ENCODE results near the gene NPBWR2. TPM values are rescaled to one million over a fixed set of nuclear protein-coding genes. Genes with fewer than 3 reads are reported as not detected.
"Not testable (repeated sequence)": the region's sequence is repeated elsewhere in the genome, so short reads cannot be mapped to it uniquely, and the experiment has no call there.

The NPBWR2 gene
- total RNA-seq, 1 donor from 2014 or later: not detected

DNA sequence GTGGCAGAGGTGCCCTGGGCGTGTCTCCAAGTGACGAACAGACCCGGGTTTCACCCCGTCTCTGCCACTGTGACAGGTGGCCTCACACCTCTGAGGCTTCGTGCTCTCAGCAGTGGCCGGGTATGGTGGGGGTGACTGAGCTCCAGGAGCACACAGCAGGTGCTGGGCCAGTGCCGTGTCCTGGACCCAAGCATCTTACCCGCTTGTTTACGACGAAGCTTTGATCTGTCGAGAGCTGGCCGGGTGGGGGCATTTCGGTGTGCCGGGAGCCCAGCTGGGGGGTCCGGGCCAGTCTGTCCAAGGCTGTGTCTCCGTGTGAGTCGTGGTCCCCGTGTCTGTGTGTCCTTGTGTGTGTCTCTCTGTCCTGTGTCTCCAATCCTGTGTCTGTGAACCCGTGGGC lies 16.0 kb downstream of the NPBWR2 start:
- Mint-ChIP-seq H3K36me3 (ENCODE audit: unreplicated experiment) (peaks cover 13% of the 10 kb centered on the region), H3K4me1 (ENCODE audit: low read depth, unreplicated experiment) (peaks cover 16% of the 10 kb centered on the region), H3K27me3 (ENCODE audit: unreplicated experiment) (peaks cover 30% of the 10 kb centered on the region), H3K27ac (ENCODE audit: unreplicated experiment) (peak overlapping the region; percentile 46), H3K9me3 (ENCODE audit: unreplicated experiment) (peaks cover 28% of the 10 kb centered on the region), H3K4me3 (ENCODE audit: unreplicated experiment) (peak overlapping the region; percentile 83)
- TF ChIP-seq, protein P1, sequence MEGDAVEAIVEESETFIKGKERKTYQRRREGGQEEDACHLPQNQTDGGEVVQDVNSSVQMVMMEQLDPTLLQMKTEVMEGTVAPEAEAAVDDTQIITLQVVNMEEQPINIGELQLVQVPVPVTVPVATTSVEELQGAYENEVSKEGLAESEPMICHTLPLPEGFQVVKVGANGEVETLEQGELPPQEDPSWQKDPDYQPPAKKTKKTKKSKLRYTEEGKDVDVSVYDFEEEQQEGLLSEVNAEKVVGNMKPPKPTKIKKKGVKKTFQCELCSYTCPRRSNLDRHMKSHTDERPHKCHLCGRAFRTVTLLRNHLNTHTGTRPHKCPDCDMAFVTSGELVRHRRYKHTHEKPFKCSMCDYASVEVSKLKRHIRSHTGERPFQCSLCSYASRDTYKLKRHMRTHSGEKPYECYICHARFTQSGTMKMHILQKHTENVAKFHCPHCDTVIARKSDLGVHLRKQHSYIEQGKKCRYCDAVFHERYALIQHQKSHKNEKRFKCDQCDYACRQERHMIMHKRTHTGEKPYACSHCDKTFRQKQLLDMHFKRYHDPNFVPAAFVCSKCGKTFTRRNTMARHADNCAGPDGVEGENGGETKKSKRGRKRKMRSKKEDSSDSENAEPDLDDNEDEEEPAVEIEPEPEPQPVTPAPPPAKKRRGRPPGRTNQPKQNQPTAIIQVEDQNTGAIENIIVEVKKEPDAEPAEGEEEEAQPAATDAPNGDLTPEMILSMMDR (IDR thresholded peaks at IDR 0.05; ENCODE audit: partially characterized antibody, unreplicated experiment): no peak
- DNase-seq: no peak

DNA sequence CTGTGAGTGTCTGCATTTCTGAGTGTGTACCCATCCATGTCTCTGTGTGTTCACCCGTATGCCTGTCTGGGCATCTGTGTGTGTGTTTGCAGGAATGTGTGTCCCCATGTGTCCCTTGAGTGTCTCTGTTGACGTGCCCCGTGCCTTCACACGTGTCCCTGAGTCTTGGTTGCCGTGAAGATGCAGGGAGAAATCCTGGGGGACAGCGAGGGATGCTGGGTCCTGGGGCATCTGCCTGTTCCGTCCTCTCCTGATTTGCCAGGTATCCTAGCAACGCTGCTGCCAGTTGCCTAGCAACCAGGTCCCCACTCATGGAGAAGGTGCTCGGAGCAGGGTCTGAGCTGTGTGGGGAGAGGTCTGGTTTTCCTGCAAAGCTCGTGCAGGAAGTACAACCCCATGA lies 17.2 kb downstream of the NPBWR2 start:
- peak overlapping the region; percentile 46 for H3K4me3 Mint-ChIP-seq (ENCODE audit: unreplicated experiment)
- DNase-seq: peak; percentile 75

DNA sequence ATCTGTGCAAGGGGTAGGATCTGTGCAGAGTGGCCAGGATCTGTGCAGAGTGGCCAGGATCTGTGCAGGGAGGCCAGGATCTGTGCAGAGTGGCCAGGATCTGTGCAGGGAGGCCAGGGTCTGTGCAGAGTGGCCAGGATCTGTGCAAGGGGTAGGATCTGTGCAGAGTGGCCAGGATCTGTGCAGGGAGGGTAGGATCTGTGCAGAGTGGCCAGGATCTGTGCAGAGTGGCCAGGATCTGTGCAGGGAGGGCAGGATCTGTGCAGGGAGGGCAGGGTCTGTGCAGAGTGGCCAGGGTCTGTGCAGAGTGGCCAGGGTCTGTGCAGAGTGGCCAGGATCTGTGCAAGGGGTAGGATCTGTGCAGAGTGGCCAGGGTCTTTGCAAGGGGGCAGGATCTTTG lies 18.8 kb downstream of the NPBWR2 start:
- not testable (repeated sequence) for DNase-seq; H3K4me3 Mint-ChIP-seq (ENCODE audit: unreplicated experiment)
- Mint-ChIP-seq H3K9me3 (ENCODE audit: unreplicated experiment) (peaks cover 32% of the 10 kb centered on the region), H3K4me1 (ENCODE audit: low read depth, unreplicated experiment) (peaks cover 19% of the 10 kb centered on the region), H3K27ac (ENCODE audit: unreplicated experiment) (peak overlapping the region; percentile 7), H3K36me3 (ENCODE audit: unreplicated experiment) (peaks cover 16% of the 10 kb centered on the region), H3K27me3 (ENCODE audit: unreplicated experiment) (peaks cover 33% of the 10 kb centered on the region)

More for the DNA sequence above, 17.2 kb downstream of the NPBWR2 start:
- TF ChIP-seq, protein P1 (IDR thresholded peaks at IDR 0.05; ENCODE audit: partially characterized antibody, unreplicated experiment): no peak
- Mint-ChIP-seq H3K36me3 (ENCODE audit: unreplicated experiment) (peaks cover 16% of the 10 kb centered on the region), H3K27ac (ENCODE audit: unreplicated experiment) (peak overlapping the region; percentile 74), H3K27me3 (ENCODE audit: unreplicated experiment) (peaks cover 29% of the 10 kb centered on the region), H3K9me3 (ENCODE audit: unreplicated experiment) (peaks cover 29% of the 10 kb centered on the region), H3K4me1 (ENCODE audit: low read depth, unreplicated experiment) (peaks cover 16% of the 10 kb centered on the region)

DNA sequence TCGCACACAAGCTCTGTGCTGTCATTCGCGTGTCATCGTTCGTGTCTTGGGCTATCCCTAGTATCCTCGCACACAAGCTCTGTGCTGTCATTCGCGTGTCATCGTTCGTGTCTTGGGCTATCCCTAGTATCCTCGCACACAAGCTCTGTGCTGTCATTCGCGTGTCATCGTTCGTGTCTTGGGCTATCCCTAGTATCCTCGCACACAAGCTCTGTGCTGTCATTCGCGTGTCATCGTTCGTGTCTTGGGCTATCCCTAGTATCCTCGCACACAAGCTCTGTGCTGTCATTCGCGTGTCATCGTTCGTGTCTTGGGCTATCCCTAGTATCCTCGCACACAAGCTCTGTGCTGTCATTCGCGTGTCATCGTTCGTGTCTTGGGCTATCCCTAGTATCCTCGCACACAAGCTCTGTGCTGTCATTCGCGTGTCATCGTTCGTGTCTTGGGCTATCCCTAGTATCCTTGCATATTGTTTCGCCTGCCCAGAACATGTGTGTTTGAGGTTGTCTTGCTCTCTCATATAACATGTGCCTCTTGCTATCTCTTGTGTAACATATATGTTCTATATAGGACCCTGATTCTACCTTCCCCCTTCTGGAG lies 20.0 kb downstream of the NPBWR2 start:
- Mint-ChIP-seq H3K36me3 (ENCODE audit: unreplicated experiment) (peaks cover 16% of the 10 kb centered on the region), H3K9me3 (ENCODE audit: unreplicated experiment) (peaks cover 29% of the 10 kb centered on the region), H3K4me1 (ENCODE audit: low read depth, unreplicated experiment) (peaks cover 16% of the 10 kb centered on the region), H3K27me3 (ENCODE audit: unreplicated experiment) (peaks cover 30% of the 10 kb centered on the region)
- not testable (repeated sequence) for DNase-seq; H3K27ac Mint-ChIP-seq (ENCODE audit: unreplicated experiment); H3K4me3 Mint-ChIP-seq (ENCODE audit: unreplicated experiment)

DNA sequence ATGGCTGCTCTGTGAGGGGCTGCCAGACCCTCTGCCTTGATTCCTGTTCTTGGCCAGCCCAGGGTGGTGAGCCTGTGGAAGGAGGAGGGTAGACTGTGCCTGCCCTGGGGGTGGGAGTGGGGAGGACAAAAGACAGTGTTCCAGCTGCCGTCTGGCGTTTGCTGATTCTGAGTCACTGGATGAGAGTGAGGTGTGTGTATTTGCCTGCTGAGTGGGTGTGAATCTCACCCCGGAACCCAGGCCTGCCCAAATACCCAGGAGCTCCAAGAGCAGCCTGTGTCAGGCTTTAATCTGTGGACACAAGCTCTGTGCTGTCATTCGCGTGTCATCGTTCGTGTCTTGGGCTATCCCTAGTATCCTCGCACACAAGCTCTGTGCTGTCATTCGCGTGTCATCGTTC lies 20.6 kb downstream of the NPBWR2 start:
- TF ChIP-seq, protein P1 (IDR thresholded peaks at IDR 0.05; ENCODE audit: partially characterized antibody, unreplicated experiment): no peak
- Mint-ChIP-seq H3K9me3 (ENCODE audit: unreplicated experiment) (peaks cover 29% of the 10 kb centered on the region), H3K4me3 (ENCODE audit: unreplicated experiment) (no peak overlapping the region), H3K36me3 (ENCODE audit: unreplicated experiment) (peaks cover 16% of the 10 kb centered on the region), H3K4me1 (ENCODE audit: low read depth, unreplicated experiment) (peaks cover 14% of the 10 kb centered on the region), H3K27me3 (ENCODE audit: unreplicated experiment) (peaks cover 33% of the 10 kb centered on the region), H3K27ac (ENCODE audit: unreplicated experiment) (no peak overlapping the region)
- no peak for DNase-seq

DNA sequence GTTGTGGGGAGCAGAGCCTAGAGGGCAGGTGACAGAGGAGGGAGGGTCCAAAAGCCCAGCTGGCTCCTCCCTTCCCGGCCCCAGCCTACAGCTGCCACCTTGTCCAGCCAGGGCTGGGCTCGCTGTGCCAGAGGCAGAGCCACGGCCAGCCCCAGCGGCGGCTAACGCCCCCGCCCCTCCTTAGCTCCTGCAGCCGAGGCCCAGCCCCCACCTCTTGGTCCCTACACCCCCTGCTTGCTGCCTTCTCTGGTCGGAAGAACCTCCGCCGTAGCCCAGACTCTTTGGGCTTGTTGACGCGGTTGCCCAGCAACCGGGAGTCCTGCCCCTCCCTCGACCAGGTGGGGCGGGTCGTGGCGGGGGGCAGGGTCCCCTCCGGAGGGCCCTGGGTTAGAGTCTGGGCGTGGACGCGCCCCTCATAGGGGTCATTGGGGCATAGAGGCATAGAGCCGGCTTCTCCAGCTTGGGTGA lies 22.6 kb downstream of the NPBWR2 start:
- Mint-ChIP-seq H3K9me3 (ENCODE audit: unreplicated experiment) (peaks cover 26% of the 10 kb centered on the region), H3K36me3 (ENCODE audit: unreplicated experiment) (peaks cover 16% of the 10 kb centered on the region), H3K27me3 (ENCODE audit: unreplicated experiment) (peaks cover 35% of the 10 kb centered on the region), H3K4me3 (ENCODE audit: unreplicated experiment) (peak overlapping the region; percentile 93), H3K27ac (ENCODE audit: unreplicated experiment) (peak overlapping the region; percentile 75), H3K4me1 (ENCODE audit: low read depth, unreplicated experiment) (peaks cover 9% of the 10 kb centered on the region)
- TF ChIP-seq, protein P1 (IDR thresholded peaks at IDR 0.05; ENCODE audit: partially characterized antibody, unreplicated experiment): no peak
- no peak for DNase-seq
